HFFc6 (cell line): ENCODE data around the gene CCDC182. TPM values are rescaled to one million over a fixed set of nuclear protein-coding genes. Genes with fewer than 3 reads are reported as not detected.

ENCODE experiments used
- DNase-seq: peaks from one replicate; pipeline ENCODE4 v3.0.0-alpha.2; 2018
- H3K27ac Mint-ChIP-seq: 2 replicates; pipeline ENCODE4 v1.8.0; 2020; ENCODE audit warnings: mild to moderate bottlenecking, mixed read lengths
- H3K27me3 Mint-ChIP-seq: 2 replicates; pipeline ENCODE4 v1.8.0; 2021; ENCODE audit warnings: mild to moderate bottlenecking, moderate library complexity, mixed read lengths; ENCODE audit not compliant: insufficient read depth
- H3K36me3 Mint-ChIP-seq: 2 replicates; pipeline ENCODE4 v1.8.0; 2021; ENCODE audit warnings: low read depth, mixed read lengths
- H3K4me1 Mint-ChIP-seq: 2 replicates; pipeline ENCODE4 v1.8.0; 2020; ENCODE audit warnings: low read depth, mixed read lengths
- H3K4me3 Mint-ChIP-seq: 2 replicates; pipeline ENCODE4 v1.8.0; 2020; ENCODE audit warnings: mild to moderate bottlenecking, moderate library complexity, mixed read lengths
- H3K9me3 Mint-ChIP-seq: 2 replicates; pipeline ENCODE4 v1.8.0; 2020; ENCODE audit warnings: mild to moderate bottlenecking, mixed read lengths
- total RNA-seq, 6 experiments: library from RNA; stranded (reverse); fragmentation: NEBNext Ultra II Directional; extraction: Animal tissue kit (Norgen Biotek cat#: 25700); gene quantifications; 2 replicates in 1 of 6; 3 replicates in 5 of 6; pipeline ENCODE4 v1.2.3, GENCODE V29; 2021
- TF ChIP-seq, protein P1 (sequence below): fragments of 200-600 bp; sonication (generic); IDR thresholded peaks from 2 replicates; pipeline ENCODE4 v1.5.0; 2021; ENCODE audit warnings: antibody characterized with exemption, mild to moderate bottlenecking

CCDC182 gene
- total RNA-seq, 6 experiments from 2014 or later, result not detected

DNA sequence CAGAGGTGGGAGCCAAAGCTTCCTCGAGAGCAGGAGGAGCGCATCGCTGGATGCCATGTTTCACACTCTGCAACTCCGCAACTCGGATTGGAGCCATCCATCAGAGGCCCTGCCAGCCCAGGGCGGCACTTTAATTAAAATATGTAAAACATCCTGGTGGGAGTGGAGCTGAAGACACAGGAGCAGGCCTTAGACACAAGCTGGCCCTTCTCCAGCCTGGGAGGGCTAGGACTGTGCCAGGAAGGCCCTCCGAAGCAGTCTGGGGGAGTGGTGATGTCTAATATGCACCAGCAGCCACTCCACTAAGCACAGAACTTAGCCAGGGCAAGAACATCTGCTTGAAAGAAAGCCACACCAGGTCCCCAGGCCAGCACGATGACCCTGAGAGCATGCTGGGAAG is 5.8 kb upstream of the CCDC182 start:
- H3K36me3 Mint-ChIP-seq, result no peaks in the 10 kb centered on the region
- TF ChIP-seq, protein P1, sequence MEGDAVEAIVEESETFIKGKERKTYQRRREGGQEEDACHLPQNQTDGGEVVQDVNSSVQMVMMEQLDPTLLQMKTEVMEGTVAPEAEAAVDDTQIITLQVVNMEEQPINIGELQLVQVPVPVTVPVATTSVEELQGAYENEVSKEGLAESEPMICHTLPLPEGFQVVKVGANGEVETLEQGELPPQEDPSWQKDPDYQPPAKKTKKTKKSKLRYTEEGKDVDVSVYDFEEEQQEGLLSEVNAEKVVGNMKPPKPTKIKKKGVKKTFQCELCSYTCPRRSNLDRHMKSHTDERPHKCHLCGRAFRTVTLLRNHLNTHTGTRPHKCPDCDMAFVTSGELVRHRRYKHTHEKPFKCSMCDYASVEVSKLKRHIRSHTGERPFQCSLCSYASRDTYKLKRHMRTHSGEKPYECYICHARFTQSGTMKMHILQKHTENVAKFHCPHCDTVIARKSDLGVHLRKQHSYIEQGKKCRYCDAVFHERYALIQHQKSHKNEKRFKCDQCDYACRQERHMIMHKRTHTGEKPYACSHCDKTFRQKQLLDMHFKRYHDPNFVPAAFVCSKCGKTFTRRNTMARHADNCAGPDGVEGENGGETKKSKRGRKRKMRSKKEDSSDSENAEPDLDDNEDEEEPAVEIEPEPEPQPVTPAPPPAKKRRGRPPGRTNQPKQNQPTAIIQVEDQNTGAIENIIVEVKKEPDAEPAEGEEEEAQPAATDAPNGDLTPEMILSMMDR, result no peak
- peaks cover 20% of the 10 kb centered on the region for H3K27me3 Mint-ChIP-seq
- H3K27ac Mint-ChIP-seq, result no peak overlapping the region
- H3K9me3 Mint-ChIP-seq, result no peaks in the 10 kb centered on the region
- DNase-seq, result no peak
- H3K4me3 Mint-ChIP-seq, result no peak overlapping the region
- no peaks in the 10 kb centered on the region for H3K4me1 Mint-ChIP-seq

DNA sequence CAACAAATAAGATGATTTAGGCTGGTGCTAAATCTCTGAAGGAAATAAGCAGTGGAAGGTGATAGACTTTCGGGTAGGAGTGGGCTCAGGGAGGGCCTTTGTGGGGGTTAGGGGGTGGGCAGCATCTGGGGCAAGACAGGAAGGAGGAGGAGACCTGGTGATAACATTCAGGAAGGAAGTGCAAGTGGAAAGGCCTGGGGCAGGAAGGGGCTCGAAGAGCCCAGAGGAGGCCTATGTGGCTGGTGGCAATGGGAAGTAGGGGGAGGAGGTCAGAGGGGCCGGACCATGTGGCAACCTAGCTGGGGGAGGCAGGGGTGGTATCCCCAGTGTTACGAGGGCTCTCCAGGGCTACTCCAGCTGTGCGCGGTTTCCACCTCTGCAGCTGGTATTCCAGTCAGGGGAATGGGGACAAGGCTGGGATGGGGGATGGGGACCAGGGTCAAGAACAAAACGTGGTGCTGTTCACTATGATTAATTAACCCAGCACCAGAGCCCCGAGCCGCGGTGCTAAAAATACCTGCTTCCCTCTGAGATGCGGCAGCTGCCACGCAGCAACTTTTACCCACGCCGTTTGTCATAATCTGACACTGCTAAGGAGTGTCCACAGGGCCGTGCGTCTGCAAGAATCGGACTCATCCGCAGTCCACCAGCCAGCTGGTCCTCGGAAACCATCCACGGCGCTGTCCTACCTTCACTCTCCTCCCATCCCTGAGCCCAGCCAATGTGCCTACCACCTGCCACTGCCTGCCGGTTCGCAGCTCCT is 5.2 kb upstream of the CCDC182 start:
- H3K27ac Mint-ChIP-seq, result no peak overlapping the region
- TF ChIP-seq, protein P1, result no peak
- no peak for DNase-seq

DNA sequence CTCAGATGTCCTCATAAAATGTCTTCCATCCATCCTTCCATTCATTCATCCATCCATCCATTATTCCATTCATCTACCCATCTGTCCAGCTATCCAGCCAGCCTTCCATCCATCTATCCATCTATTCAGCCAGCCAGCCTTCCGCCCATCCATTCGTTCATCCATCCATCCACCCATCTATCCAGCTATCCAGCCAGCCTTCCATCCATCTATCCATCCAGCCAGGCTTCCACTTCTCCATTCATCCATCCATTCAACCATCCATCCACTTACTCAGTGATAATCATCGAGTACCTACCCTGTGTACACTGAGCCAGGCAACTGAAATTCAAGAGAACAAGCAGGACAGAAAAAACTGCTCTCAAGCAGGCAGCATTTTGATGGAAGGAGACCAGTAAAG is 4.6 kb upstream of the CCDC182 start:
- no peak for DNase-seq
- H3K4me1 Mint-ChIP-seq, result no peaks in the 10 kb centered on the region
- H3K27ac Mint-ChIP-seq, result no peak overlapping the region
- H3K36me3 Mint-ChIP-seq, result no peaks in the 10 kb centered on the region
- peaks cover 27% of the 10 kb centered on the region for H3K27me3 Mint-ChIP-seq
- no peaks in the 10 kb centered on the region for H3K9me3 Mint-ChIP-seq
- H3K4me3 Mint-ChIP-seq, result no peak overlapping the region
- TF ChIP-seq, protein P1, result no peak

More for the DNA sequence above, 5.2 kb upstream of the CCDC182 start:
- Mint-ChIP-seq H3K36me3 (no peaks in the 10 kb centered on the region), H3K9me3 (no peaks in the 10 kb centered on the region), H3K4me3 (no peak overlapping the region), H3K27me3 (peaks cover 24% of the 10 kb centered on the region), H3K4me1 (no peaks in the 10 kb centered on the region)

DNA sequence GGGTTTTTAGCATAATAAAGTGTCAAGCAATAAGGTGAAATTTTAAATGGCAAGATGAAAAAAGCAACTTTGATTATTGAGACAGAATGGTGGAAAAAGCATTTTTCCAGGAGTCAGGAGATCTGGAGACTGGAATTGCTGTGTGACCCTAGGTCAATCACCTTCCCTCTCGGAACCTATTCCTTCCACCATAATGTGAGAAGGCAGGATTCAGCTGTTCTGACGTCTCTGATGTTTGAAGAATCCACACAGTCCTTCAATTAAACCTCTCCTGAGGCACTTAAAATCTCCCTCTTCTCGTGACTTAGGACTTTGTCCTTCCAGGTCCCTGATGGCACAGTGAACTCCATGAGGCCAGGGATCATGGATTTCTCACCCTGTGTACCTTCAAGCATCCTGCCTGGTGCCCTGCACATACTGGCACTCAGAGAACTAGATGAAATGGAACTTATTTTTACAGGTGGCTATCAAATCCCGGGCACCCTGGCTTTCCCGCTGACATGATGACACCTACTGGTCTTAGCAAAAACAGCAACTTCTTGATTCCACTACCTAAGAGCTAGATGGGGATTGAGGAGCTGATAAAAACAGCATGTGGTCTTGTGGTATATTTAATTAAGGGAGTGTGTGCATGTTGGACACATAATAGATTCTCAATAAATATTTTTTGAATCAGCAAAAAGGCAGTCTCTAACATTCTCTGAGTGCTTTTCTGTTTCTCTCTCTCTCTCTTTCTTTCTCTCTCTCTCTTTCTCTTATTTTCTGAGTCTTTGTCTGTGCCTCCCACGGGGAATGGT is 2.3 kb upstream of the CCDC182 start:
- no peaks in the 10 kb centered on the region for H3K9me3 Mint-ChIP-seq
- no peaks in the 10 kb centered on the region for H3K36me3 Mint-ChIP-seq

DNA sequence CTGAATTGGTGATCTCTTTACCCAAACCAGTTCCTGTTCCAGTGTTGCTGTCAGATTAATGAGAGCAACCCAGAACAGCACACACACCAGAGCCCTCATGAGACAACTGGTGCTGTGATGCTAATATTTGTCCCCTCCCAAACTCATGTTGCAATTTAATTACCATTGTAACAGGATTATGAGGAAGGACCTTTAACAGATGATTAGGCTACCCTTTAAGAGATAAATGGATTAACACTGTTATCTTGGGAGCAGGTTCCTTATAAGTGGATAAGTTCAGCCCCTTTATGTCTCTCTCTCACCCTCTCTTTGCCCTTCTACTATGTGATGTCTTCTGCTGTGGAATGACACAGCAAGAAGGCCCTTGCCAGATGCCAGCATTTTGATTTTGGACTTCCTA is 1.1 kb upstream of the CCDC182 start:
- no peak overlapping the region for H3K27ac Mint-ChIP-seq
- no peak overlapping the region for H3K4me3 Mint-ChIP-seq
- peaks cover 40% of the 10 kb centered on the region for H3K27me3 Mint-ChIP-seq
- no peaks in the 10 kb centered on the region for H3K4me1 Mint-ChIP-seq
- TF ChIP-seq, protein P1, result no peak
- no peaks in the 10 kb centered on the region for H3K9me3 Mint-ChIP-seq
- DNase-seq, result no peak
- H3K36me3 Mint-ChIP-seq, result no peaks in the 10 kb centered on the region

More for the DNA sequence above, 2.3 kb upstream of the CCDC182 start:
- Mint-ChIP-seq H3K4me3 (no peak overlapping the region), H3K27me3 (peaks cover 36% of the 10 kb centered on the region), H3K4me1 (no peaks in the 10 kb centered on the region), H3K27ac (no peak overlapping the region)
- TF ChIP-seq, protein P1, result peak; percentile 87
- DNase-seq, result peak; percentile 41
